IPS-11a (cell line): ENCODE results near the gene NIPAL4.
"Not testable (repeated sequence)": the region's sequence is repeated elsewhere in the genome, so short reads cannot be mapped to it uniquely, and the experiment has no call there.

ENCODE experiments used
- H3K4me3 ChIP-seq: one replicate; pipeline ENCODE4 v1.5.1; 2013; ENCODE audit warnings: low read depth, low read length, control low read depth

NIPAL4 gene

GRCh38 chr5:157463081-157463480, 3.1 kb downstream of the NIPAL4 start:
- H3K4me3 ChIP-seq = no peak overlapping the region

- no peak overlapping the region for H3K4me3 ChIP-seq
Observed at GRCh38 chr5:157463621-157464518, 3.9 kb downstream of the NIPAL4 start.

- H3K4me3 ChIP-seq = no peak overlapping the region
Observed at GRCh38 chr5:157464519-157465171, 4.6 kb downstream of the NIPAL4 start.

GRCh38 chr5:157468293-157468965, 8.4 kb downstream of the NIPAL4 start:
- no peak overlapping the region for H3K4me3 ChIP-seq

- no peak overlapping the region for H3K4me3 ChIP-seq
Observed at GRCh38 chr5:157469073-157469472, 9.1 kb downstream of the NIPAL4 start.

GRCh38 chr5:157469687-157470086, 9.7 kb downstream of the NIPAL4 start:
- H3K4me3 ChIP-seq = no peak overlapping the region

GRCh38 chr5:157470631-157471030, 10.6 kb downstream of the NIPAL4 start:
- no peak overlapping the region for H3K4me3 ChIP-seq

GRCh38 chr5:157471709-157472108, 11.7 kb downstream of the NIPAL4 start:
- no peak overlapping the region for H3K4me3 ChIP-seq

- H3K4me3 ChIP-seq = no peak overlapping the region
Observed at GRCh38 chr5:157473383-157474320, 13.6 kb downstream of the NIPAL4 start.

GRCh38 chr5:157475432-157475831, 15.4 kb downstream of the NIPAL4 start:
- H3K4me3 ChIP-seq = no peak overlapping the region

GRCh38 chr5:157476702-157477408, 16.8 kb downstream of the NIPAL4 start:
- H3K4me3 ChIP-seq = no peak overlapping the region

GRCh38 chr5:157477814-157478494, 17.9 kb downstream of the NIPAL4 start:
- no peak overlapping the region for H3K4me3 ChIP-seq

- H3K4me3 ChIP-seq = no peak overlapping the region
Observed at GRCh38 chr5:157478726-157479125, 18.7 kb downstream of the NIPAL4 start.

GRCh38 chr5:157479166-157479565, 19.2 kb downstream of the NIPAL4 start:
- H3K4me3 ChIP-seq = no peak overlapping the region

- no peak overlapping the region for H3K4me3 ChIP-seq
Observed at GRCh38 chr5:157479612-157480510, 19.8 kb downstream of the NIPAL4 start.

GRCh38 chr5:157481265-157481664, 21.3 kb downstream of the NIPAL4 start:
- H3K4me3 ChIP-seq = no peak overlapping the region

- H3K4me3 ChIP-seq = no peak overlapping the region
Observed at GRCh38 chr5:157481666-157482065, 21.7 kb downstream of the NIPAL4 start.

GRCh38 chr5:157482702-157483101, 22.7 kb downstream of the NIPAL4 start:
- H3K4me3 ChIP-seq = not testable (repeated sequence)
